OCI-LY3 (cell line): Measurements from ENCODE around the gene RFX4.

Source experiments
- EZH2phosphoT487 ChIP-seq: fragments of 200-600 bp; shearing (Covaris generic); IDR thresholded peaks from 2 replicates; pipeline ENCODE4 v1.6.1; 2018; ENCODE audit warnings: antibody characterized with exemption, mixed run types, low read depth
- TF ChIP-seq, protein P1 (sequence below): fragments of 200-600, 300-600 bp; sonication (generic); IDR thresholded peaks from 2 replicates; pipeline ENCODE4 v1.5.1; 2014; ENCODE audit warnings: antibody characterized with exemption, low read length, low read depth

DNA sequence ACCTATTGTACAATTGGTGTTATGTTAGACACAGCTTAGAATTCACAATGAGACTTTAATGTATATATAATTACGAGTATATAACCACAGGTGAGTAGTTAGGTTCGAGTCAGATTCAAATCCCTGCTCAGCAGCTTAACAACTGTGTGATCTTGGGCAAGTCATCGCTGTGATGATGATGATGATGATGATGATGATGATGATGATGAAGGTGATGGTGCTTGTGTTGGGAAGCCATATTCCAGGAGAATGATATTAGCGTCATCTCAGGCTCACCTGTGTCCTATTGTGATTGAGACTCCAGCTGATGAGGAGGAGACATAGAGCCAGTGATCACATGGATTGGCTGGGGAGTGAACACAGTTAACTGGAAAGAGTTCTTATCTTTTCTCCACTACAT is 16.5 kb downstream of the RFX4 start:
- TF ChIP-seq, protein P1, sequence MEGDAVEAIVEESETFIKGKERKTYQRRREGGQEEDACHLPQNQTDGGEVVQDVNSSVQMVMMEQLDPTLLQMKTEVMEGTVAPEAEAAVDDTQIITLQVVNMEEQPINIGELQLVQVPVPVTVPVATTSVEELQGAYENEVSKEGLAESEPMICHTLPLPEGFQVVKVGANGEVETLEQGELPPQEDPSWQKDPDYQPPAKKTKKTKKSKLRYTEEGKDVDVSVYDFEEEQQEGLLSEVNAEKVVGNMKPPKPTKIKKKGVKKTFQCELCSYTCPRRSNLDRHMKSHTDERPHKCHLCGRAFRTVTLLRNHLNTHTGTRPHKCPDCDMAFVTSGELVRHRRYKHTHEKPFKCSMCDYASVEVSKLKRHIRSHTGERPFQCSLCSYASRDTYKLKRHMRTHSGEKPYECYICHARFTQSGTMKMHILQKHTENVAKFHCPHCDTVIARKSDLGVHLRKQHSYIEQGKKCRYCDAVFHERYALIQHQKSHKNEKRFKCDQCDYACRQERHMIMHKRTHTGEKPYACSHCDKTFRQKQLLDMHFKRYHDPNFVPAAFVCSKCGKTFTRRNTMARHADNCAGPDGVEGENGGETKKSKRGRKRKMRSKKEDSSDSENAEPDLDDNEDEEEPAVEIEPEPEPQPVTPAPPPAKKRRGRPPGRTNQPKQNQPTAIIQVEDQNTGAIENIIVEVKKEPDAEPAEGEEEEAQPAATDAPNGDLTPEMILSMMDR: no peak
- TF ChIP-seq EZH2phosphoT487: no peak
